ENCODE measurements around the gene STAC3. TPM values are rescaled to one million over a fixed set of nuclear protein-coding genes. Genes with fewer than 3 reads are reported as not detected.

STAC3 gene
- total and polyA plus RNA-seq, 10 of the 15 experiments (the other 5 are each of a cell fraction or from before 2014, with no cell fraction given) = 0.49 to 9.9 (median 3.8) TPM

GRCh38 chr12:57266681-57267080, 15.7 kb upstream of the STAC3 start:
- Histone ChIP-seq H3K9me3 (replicated peaks; ENCODE audit: control insufficient read depth, insufficient read depth, low read length) (no peaks in the 10 kb centered on the region), H3K9ac (ENCODE audit: control insufficient read depth, insufficient read depth, low read length) (no peak overlapping the region), H3K27me3 (replicated peaks in 1 of 2; ENCODE audit: control insufficient read depth in 2 of 2, insufficient read depth in 2 of 2, low read length in 1 of 2) (no peaks in the 10 kb centered on the region), H3K4me3 (no peak overlapping the region), H3K4me1 (ENCODE audit: control insufficient read depth, insufficient read depth, low read length) (no peaks in the 10 kb centered on the region), H3K79me2 (ENCODE audit: control insufficient read depth, insufficient read depth, low read length) (no peaks in the 10 kb centered on the region), H2AFZ (ENCODE audit: control insufficient read depth, low read depth, low read length) (no peak overlapping the region), H3K36me3 (ENCODE audit: control insufficient read depth in 2 of 2, insufficient read depth in 2 of 2, low read length in 1 of 2) (peaks cover 6 to 15% of the 10 kb centered on the region in 2 experiments; a peak in 3 of 4 replicates), H3K4me2 (ENCODE audit: control insufficient read depth, insufficient read depth) (no peak overlapping the region), H4K20me1 (ENCODE audit: control insufficient read depth, insufficient read depth) (no peaks in the 10 kb centered on the region), H3K27ac (ENCODE audit: control insufficient read depth, insufficient read depth) (no peak overlapping the region)
- in situ Hi-C loops (cut with MboI) = no loop called here
- SMC1A ChIA-PET (ENCODE audit: uncharacterized antibody, unreplicated experiment) = interaction anchor here (1.2 to 9.5 kb wide), 4 partner anchors 10 to 192 kb away, joined by 3 to 134 read pairs (median 10); partner anchors contain the start of genes GLI1 and INHBE
- intact Hi-C loops (cut with micrococcal nuclease; ENCODE audit: unreplicated experiment) = no loop called here
- BruUV-seq (replicated peaks) = no TSS peak
- no peak for ATAC-seq
- CTCF ChIA-PET = interaction anchor here (1.4 to 9.4 kb wide), 5 partner anchors 9 to 187 kb away, joined by 3 to 210 read pairs (median 6); partner anchors contain the start of gene INHBE
- no peak for TF ChIP-seq POLR2A (IDR thresholded peaks at IDR 0.05; ENCODE audit: low read depth, low read length)
- no peak for TF ChIP-seq ZNF687 (IDR thresholded peaks at IDR 0.05)
- no peak for TF ChIP-seq FOXM1 (IDR thresholded peaks at IDR 0.05; ENCODE audit: low read depth, low read length)
- no peak for TF ChIP-seq YY1 (IDR thresholded peaks at IDR 0.05; ENCODE audit: low read depth, low read length)
- no peak for TF ChIP-seq CHD4 (IDR thresholded peaks at IDR 0.05)
- TF ChIP-seq ZNF217 (IDR thresholded peaks at IDR 0.05) = no peak
- TF ChIP-seq PKNOX1 (IDR thresholded peaks at IDR 0.05) = no peak
- TF ChIP-seq NFYB (IDR thresholded peaks at IDR 0.05; ENCODE audit: insufficient read depth, low read depth, low read length) = no peak
- no peak for TF ChIP-seq HDAC6 (IDR thresholded peaks at IDR 0.05; ENCODE audit: unreplicated experiment)
- no peak for TF ChIP-seq ZBTB4 (CRISPR knock-in tag; IDR thresholded peaks at IDR 0.05)
- no peak for TF ChIP-seq RAD21 (IDR thresholded peaks at IDR 0.05; ENCODE audit: insufficient read depth, low read depth, low read length)
- TF ChIP-seq CEBPB (IDR thresholded peaks at IDR 0.05; ENCODE audit: borderline replicate concordance in 1 of 2, low read depth in 2 of 2, low read length in 2 of 2) = no peak
- TF ChIP-seq ATF3 (IDR thresholded peaks at IDR 0.05; ENCODE audit: borderline replicate concordance, extremely low read depth, low read depth, low read length) = no peak
- no peak for DNase-seq (ENCODE audit: low read depth, low spot score)
- no peak for FAIRE-seq
- RAD21 ChIA-PET (ENCODE audit: unreplicated experiment) = interaction anchor here (5.4 kb wide), 1 partner anchor 186 kb away, joined by 73 read pairs; the partner anchor contains the start of gene INHBE
- POLR2A ChIA-PET = interaction anchor here (0.9 to 1.3 kb wide), 2 partner anchors 186 to 192 kb away, joined by 3 read pairs; no protein-coding TSS in a partner anchor

All from GM12878 (cell line).